Chondrocyte (in vitro differentiated cells): Measurements from ENCODE around the gene CEP120. TPM values are rescaled to one million over a fixed set of nuclear protein-coding genes. Genes with fewer than 3 reads are reported as not detected.
A peak's percentile ranks its signal among the peaks of the same experiment; 100 is the strongest.

Experiments used
- DNase-seq: peaks from one replicate; pipeline ENCODE4 v3.0.0; 2021; ENCODE audit warnings: mixed read lengths, low spot score
- H3K27ac Mint-ChIP-seq: one replicate; pipeline ENCODE4 v1.8.0; 2021; ENCODE audit warnings: mild to moderate bottlenecking, moderate library complexity, mixed read lengths; ENCODE audit not compliant: unreplicated experiment
- H3K27me3 Mint-ChIP-seq: 2 replicates; pipeline ENCODE4 v1.8.0; 2021; ENCODE audit warnings: low read depth, mixed read lengths
- H3K36me3 Mint-ChIP-seq: 2 replicates; pipeline ENCODE4 v1.8.0; 2021; ENCODE audit warnings: low read depth, mixed read lengths
- H3K4me1 Mint-ChIP-seq: 2 replicates; pipeline ENCODE4 v1.8.0; 2021; ENCODE audit warnings: low read depth, mild to moderate bottlenecking, mixed read lengths
- H3K4me3 Mint-ChIP-seq: one replicate; pipeline ENCODE4 v1.8.0; 2021; ENCODE audit warnings: mild to moderate bottlenecking, moderate library complexity, mixed read lengths; ENCODE audit not compliant: unreplicated experiment
- H3K9me3 Mint-ChIP-seq: 2 replicates; pipeline ENCODE4 v1.8.0; 2021; ENCODE audit warnings: low read depth, mixed read lengths
- CTCF ChIP-seq: fragments of 200-600 bp; sonication (generic); IDR thresholded peaks from 2 replicates; pipeline ENCODE4 v1.5.0; 2021; ENCODE audit warnings: antibody characterized with exemption, mild to moderate bottlenecking, moderate library complexity
- total RNA-seq: library from RNA; stranded (reverse); gene quantifications from 3 replicates; pipeline ENCODE4 v1.2.1, GENCODE V29; 2021

CEP120 gene
- total RNA-seq, 1 donor from 2014 or later, result 21.1 TPM

GRCh38 chr5:123364441-123365155, 58.6 kb downstream of the CEP120 start:
- Mint-ChIP-seq H3K27ac (no peak overlapping the region), H3K36me3 (peaks cover 7% of the 10 kb centered on the region), H3K9me3 (no peaks in the 10 kb centered on the region), H3K27me3 (no peaks in the 10 kb centered on the region), H3K4me1 (peaks cover 31% of the 10 kb centered on the region), H3K4me3 (no peak overlapping the region)
- DNase-seq, result no peak
- TF ChIP-seq CTCF, result no peak

- H3K36me3 Mint-ChIP-seq, result peaks cover 13% of the 10 kb centered on the region
- peaks cover 43% of the 10 kb centered on the region for H3K4me1 Mint-ChIP-seq
- no peak for TF ChIP-seq CTCF
- H3K9me3 Mint-ChIP-seq, result peaks cover 5% of the 10 kb centered on the region
- H3K4me3 Mint-ChIP-seq, result no peak overlapping the region
- no peak overlapping the region for H3K27ac Mint-ChIP-seq
- H3K27me3 Mint-ChIP-seq, result no peaks in the 10 kb centered on the region
- DNase-seq, result no peak
Measured at GRCh38 chr5:123360910-123361309, 62.3 kb downstream of the CEP120 start.

GRCh38 chr5:123360201-123360571, 63.0 kb downstream of the CEP120 start:
- Mint-ChIP-seq H3K27me3 (no peaks in the 10 kb centered on the region), H3K4me3 (no peak overlapping the region), H3K4me1 (peaks cover 37% of the 10 kb centered on the region), H3K27ac (no peak overlapping the region), H3K36me3 (peaks cover 15% of the 10 kb centered on the region), H3K9me3 (peaks cover 5% of the 10 kb centered on the region)
- no peak for TF ChIP-seq CTCF
- DNase-seq, result no peak

GRCh38 chr5:123359454-123360200, 63.6 kb downstream of the CEP120 start:
- Mint-ChIP-seq H3K36me3 (peaks cover 15% of the 10 kb centered on the region), H3K27me3 (no peaks in the 10 kb centered on the region), H3K9me3 (peaks cover 5% of the 10 kb centered on the region), H3K4me1 (peaks cover 33% of the 10 kb centered on the region), H3K27ac (no peak overlapping the region), H3K4me3 (no peak overlapping the region)
- no peak for TF ChIP-seq CTCF
- DNase-seq, result no peak

- no peak overlapping the region for H3K4me3 Mint-ChIP-seq
- H3K27ac Mint-ChIP-seq, result peak overlapping the region; percentile 14
- peaks cover 28% of the 10 kb centered on the region for H3K4me1 Mint-ChIP-seq
- no peak for TF ChIP-seq CTCF
- no peaks in the 10 kb centered on the region for H3K27me3 Mint-ChIP-seq
- no peak for DNase-seq
- H3K9me3 Mint-ChIP-seq, result peaks cover 10% of the 10 kb centered on the region
- peaks cover 15% of the 10 kb centered on the region for H3K36me3 Mint-ChIP-seq
Measured at GRCh38 chr5:123358751-123359150, 64.5 kb downstream of the CEP120 start.
